Vagina (tissue), 2 donors: ENCODE data around the gene CX3CR1. TPM values are rescaled to one million over a fixed set of nuclear protein-coding genes. Genes with fewer than 3 reads are reported as not detected.

Source experiments
- DNase-seq, 2 donors: peaks; one replicate each; pipeline ENCODE4 v3.0.0-alpha.2; 2017; ENCODE audit errors: extremely low spot score in 2 of 2
- H3K27ac ChIP-seq: fragments of 200-600 bp; sonication (generic); one replicate; pipeline ENCODE4 v1.5.1; 2019
- H3K27me3 ChIP-seq: fragments of 200-600 bp; sonication (generic); one replicate; pipeline ENCODE4 v1.5.1; 2019
- H3K36me3 ChIP-seq, 2 donors: fragments of 200-600 bp; sonication (generic); one replicate each; pipeline ENCODE4 v1.5.1; 2017 to 2019
- H3K4me1 ChIP-seq: fragments of 200-600 bp; sonication (generic); one replicate; pipeline ENCODE4 v1.5.1; 2019
- H3K4me3 ChIP-seq, 2 donors: fragments of 200-600 bp; sonication (generic); 1 replicate in 1 of 2; 2 replicates in 1 of 2; pipeline ENCODE4 v1.5.1; 2016 to 2019
- H3K9me3 ChIP-seq: fragments of 200-600 bp; sonication (generic); one replicate; pipeline ENCODE4 v1.5.1; 2019
- POLR2A ChIP-seq, 2 donors: fragments of 450-650 bp; IDR thresholded peaks; one replicate each; pipeline ENCODE4 v1.6.1; 2017; ENCODE audit warnings: antibody characterized with exemption in 2 of 2, mild to moderate bottlenecking in 2 of 2, moderate library complexity in 2 of 2
- POLR2AphosphoS5 ChIP-seq, 2 donors: sonication (generic); formaldehyde crosslinking; IDR thresholded peaks; one replicate each; pipeline ENCODE4 v1.9.0; 2017; ENCODE audit warnings: antibody characterized with exemption in 2 of 2, mild to moderate bottlenecking in 2 of 2, low read depth in 1 of 2; ENCODE audit not compliant: insufficient read depth in 1 of 2
- intact Hi-C: fragments of 100-400 bp; cut with DNase I; formaldehyde crosslinking; loops from one replicate; pipeline ENCODE4 v1.15.1; 2023
- total RNA-seq: library from RNA; depleted of rRNA; stranded (reverse); fragments of >200 nt; gene quantifications from one replicate; pipeline ENCODE4 v1.2.3, GENCODE V29; 2016
- TF ChIP-seq, protein P1 (sequence below), 3 experiments: fragments of 450-650 bp in 2 of 3; fragments of 200-600 bp in 1 of 3; sonication (generic) in 1 of 3; IDR thresholded peaks; one replicate each; pipeline ENCODE4 v1.5.1; 2017 to 2019; ENCODE audit warnings: antibody characterized with exemption in 3 of 3, mild to moderate bottlenecking in 2 of 3, moderate library complexity in 2 of 3

CX3CR1 gene
- total RNA-seq, 1 donor from 2014 or later: not detected

DNA sequence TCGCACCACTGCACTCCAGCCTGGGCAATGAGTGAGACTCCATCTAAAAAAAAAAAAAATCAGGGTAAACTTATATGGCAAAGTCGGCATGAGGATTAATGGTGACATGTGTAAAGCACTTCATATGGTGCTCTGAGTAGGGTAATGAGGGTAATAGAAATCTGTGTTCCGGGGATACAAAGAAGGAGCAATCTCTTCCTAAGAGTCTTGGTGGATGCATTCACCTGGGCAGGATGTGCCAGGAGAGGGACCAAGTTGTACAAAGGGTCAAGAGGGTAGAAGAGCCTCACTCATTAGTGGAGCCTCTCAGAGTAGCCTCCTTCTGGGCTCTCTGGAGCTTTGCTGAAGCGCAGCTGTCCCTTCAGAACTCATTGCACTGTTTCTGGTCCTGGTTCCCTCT, 9.3 kb upstream of the CX3CR1 start:
- intact Hi-C loops: loop anchor here (5.0 kb wide), 1 partner anchor 97 kb away; the partner anchor contains the start of gene XIRP1

DNA sequence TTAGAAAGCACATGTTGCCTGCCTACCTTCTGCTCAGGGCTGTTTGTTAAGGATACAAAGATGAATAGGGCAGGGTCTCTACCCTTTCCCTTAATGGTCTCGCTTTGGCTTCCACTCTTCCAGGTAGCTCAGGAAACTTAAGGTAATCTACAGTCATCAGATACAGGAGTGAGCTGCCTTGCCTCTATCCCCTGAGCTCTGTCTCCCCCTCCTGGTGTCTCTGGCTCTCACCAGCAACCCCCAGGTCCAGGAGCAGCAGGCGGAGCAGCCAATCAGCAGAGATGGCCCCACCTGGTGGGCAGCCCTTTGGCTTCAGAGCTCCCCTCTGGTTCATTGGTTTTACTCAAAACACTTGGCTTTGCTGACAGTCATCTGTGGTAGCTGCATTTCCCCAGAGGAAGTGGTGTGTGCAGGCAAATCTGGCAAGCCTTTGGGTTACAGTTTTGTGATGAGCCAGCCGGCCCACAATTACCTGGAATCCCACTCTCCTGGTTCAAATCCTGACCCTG, 8.5 kb upstream of the CX3CR1 start:
- H3K36me3 ChIP-seq: no peaks in the 10 kb centered on the region
- TF ChIP-seq POLR2AphosphoS5 (IDR thresholded peaks at IDR 0.05; ENCODE audit: insufficient read depth in 1 of 2, low read depth in 1 of 2): no peak
- no peak for TF ChIP-seq POLR2A (IDR thresholded peaks at IDR 0.05)
- TF ChIP-seq, protein P1, sequence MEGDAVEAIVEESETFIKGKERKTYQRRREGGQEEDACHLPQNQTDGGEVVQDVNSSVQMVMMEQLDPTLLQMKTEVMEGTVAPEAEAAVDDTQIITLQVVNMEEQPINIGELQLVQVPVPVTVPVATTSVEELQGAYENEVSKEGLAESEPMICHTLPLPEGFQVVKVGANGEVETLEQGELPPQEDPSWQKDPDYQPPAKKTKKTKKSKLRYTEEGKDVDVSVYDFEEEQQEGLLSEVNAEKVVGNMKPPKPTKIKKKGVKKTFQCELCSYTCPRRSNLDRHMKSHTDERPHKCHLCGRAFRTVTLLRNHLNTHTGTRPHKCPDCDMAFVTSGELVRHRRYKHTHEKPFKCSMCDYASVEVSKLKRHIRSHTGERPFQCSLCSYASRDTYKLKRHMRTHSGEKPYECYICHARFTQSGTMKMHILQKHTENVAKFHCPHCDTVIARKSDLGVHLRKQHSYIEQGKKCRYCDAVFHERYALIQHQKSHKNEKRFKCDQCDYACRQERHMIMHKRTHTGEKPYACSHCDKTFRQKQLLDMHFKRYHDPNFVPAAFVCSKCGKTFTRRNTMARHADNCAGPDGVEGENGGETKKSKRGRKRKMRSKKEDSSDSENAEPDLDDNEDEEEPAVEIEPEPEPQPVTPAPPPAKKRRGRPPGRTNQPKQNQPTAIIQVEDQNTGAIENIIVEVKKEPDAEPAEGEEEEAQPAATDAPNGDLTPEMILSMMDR (IDR thresholded peaks at IDR 0.05): peak; percentile 72 to 91 (median 85)
- no peaks in the 10 kb centered on the region for H3K4me1 ChIP-seq
- intact Hi-C loops: loop anchor here (5.0 kb wide), 1 partner anchor 96 kb away; the partner anchor contains the start of gene XIRP1
- no peak overlapping the region for H3K27ac ChIP-seq
- H3K9me3 ChIP-seq: no peaks in the 10 kb centered on the region
- no peak for DNase-seq
- no peaks in the 10 kb centered on the region for H3K27me3 ChIP-seq
- H3K4me3 ChIP-seq: no peak overlapping the region

More for the DNA sequence above, 9.3 kb upstream of the CX3CR1 start:
- Histone ChIP-seq H3K27ac (no peak overlapping the region), H3K9me3 (no peaks in the 10 kb centered on the region), H3K4me3 (no peak overlapping the region), H3K36me3 (no peaks in the 10 kb centered on the region), H3K4me1 (no peaks in the 10 kb centered on the region), H3K27me3 (no peaks in the 10 kb centered on the region)
- DNase-seq: no peak
- TF ChIP-seq, protein P1 (IDR thresholded peaks at IDR 0.05): no peak
- TF ChIP-seq POLR2A (IDR thresholded peaks at IDR 0.05) (no peak), POLR2AphosphoS5 (IDR thresholded peaks at IDR 0.05; ENCODE audit: insufficient read depth in 1 of 2, low read depth in 1 of 2) (no peak)

DNA sequence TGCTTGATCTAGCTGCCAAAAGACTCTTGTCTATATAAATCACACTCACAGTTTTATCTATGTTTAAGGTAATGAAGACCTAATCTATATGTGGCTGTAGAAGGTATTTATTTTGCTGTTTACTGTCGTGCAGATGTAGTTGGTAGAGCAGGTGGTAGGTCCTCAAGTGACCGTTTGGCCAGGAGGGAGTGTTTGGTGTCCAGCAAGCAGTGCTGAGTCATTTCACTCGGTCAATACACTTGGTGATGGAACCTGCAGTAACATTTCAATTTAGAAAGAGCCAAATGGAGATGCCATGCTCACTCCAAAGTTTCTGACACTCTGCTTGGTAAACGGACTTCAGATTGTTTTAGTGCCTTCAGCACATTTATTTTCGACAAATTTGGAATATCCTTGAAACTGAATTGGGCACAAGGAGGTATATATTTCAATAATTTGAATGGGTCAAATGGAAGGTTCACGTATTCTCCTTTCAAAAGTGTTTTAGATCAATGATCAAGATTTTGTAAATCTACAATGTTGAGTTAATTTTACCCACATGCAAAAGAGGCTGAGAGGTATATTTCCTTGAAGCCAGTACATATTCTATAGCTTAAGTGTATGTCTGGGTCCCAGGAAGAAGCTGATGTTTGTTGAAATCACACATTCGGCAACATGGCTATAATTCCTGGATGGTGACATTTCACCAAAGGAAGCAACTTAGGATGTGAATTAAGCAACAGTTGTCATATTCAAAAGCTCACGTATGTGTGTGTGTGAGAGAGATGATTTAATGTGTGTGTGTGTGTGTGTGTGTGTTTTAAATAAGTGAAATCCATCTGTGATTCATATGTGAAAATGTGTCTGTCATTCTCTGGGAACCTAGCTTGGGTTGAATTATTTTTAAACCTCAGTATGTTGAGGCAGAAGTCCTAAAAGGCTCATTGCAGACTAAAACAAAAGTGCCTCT, 7.7 kb upstream of the CX3CR1 start:
- Histone ChIP-seq H3K27me3 (no peaks in the 10 kb centered on the region), H3K4me1 (no peaks in the 10 kb centered on the region), H3K27ac (no peak overlapping the region), H3K36me3 (no peaks in the 10 kb centered on the region), H3K4me3 (no peak overlapping the region), H3K9me3 (no peaks in the 10 kb centered on the region)
- no peak for DNase-seq
- TF ChIP-seq, protein P1 (IDR thresholded peaks at IDR 0.05): no peak
- TF ChIP-seq POLR2AphosphoS5 (IDR thresholded peaks at IDR 0.05; ENCODE audit: insufficient read depth in 1 of 2, low read depth in 1 of 2) (no peak), POLR2A (IDR thresholded peaks at IDR 0.05) (no peak)
- intact Hi-C loops: loop anchor here (5.0 kb wide), 1 partner anchor 95 kb away; the partner anchor contains the start of gene XIRP1

DNA sequence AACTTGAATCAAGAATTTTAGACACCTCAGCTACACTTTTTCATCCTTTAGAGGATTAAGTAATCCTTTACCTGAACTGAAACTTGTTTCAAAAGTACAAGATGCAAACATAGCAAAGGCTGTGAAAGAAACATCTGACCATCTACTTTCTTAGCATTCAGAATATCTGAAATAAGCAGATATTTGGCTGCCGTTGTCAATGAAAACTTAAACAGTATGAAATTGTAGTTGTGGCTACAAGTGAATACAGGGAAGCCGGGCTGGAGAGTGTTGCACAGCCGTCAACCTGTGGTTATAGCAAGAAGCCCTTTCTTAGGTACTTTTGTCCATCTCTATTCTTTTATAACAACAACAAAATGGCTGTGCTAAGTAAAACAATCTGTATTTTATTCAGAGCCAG, 6.9 kb upstream of the CX3CR1 start:
- Histone ChIP-seq H3K4me1 (no peaks in the 10 kb centered on the region), H3K36me3 (no peaks in the 10 kb centered on the region), H3K4me3 (no peak overlapping the region), H3K9me3 (no peaks in the 10 kb centered on the region), H3K27me3 (no peaks in the 10 kb centered on the region), H3K27ac (no peak overlapping the region)
- TF ChIP-seq, protein P1 (IDR thresholded peaks at IDR 0.05): no peak
- TF ChIP-seq POLR2AphosphoS5 (IDR thresholded peaks at IDR 0.05; ENCODE audit: insufficient read depth in 1 of 2, low read depth in 1 of 2) (no peak), POLR2A (IDR thresholded peaks at IDR 0.05) (no peak)
- no peak for DNase-seq
- intact Hi-C loops: loop anchor here (5.0 kb wide), 1 partner anchor 94 kb away; the partner anchor contains the start of gene XIRP1
